NCI-H526 (cell line): ENCODE results near the gene PHF12.
"Not testable (repeated sequence)": the region's sequence is repeated elsewhere in the genome, so short reads cannot be mapped to it uniquely, and the experiment has no call there.

Source experiments
- DNase-seq, 2 experiments: peaks; one replicate each; lab custom pipeline; 2025; lab: John Stamatoyannopoulos, UW

The PHF12 gene

GRCh38 chr17:28882154-28882895 is 69.0 kb downstream of the PHF12 start:
- no peak for DNase-seq

GRCh38 chr17:28881533-28882056 is 69.7 kb downstream of the PHF12 start:
- DNase-seq = no peak

- DNase-seq = no peak
These were observed 70.8 kb downstream of the PHF12 start for GRCh38 chr17:28880572-28880945.

- DNase-seq = no peak
These were observed 71.3 kb downstream of the PHF12 start for GRCh38 chr17:28879886-28880571.

GRCh38 chr17:28878981-28879380 is 72.3 kb downstream of the PHF12 start:
- DNase-seq = peak; percentile 52 to 78

- DNase-seq = no peak
These were observed 73.0 kb downstream of the PHF12 start for GRCh38 chr17:28878158-28878910.

- not testable (repeated sequence) for DNase-seq
These were observed 74.1 kb downstream of the PHF12 start for GRCh38 chr17:28877150-28877711.

- DNase-seq = peak in 1 of 2 experiments; percentile 83
These were observed 75.3 kb downstream of the PHF12 start for GRCh38 chr17:28875848-28876550.

- no peak for DNase-seq
These were observed 76.6 kb downstream of the PHF12 start for GRCh38 chr17:28874750-28875149.

- no peak for DNase-seq
These were observed 77.5 kb downstream of the PHF12 start for GRCh38 chr17:28873839-28874238.

GRCh38 chr17:28871056-28871579 is 80.2 kb downstream of the PHF12 start:
- no peak for DNase-seq

GRCh38 chr17:28867276-28867675 is 84.0 kb downstream of the PHF12 start:
- no peak for DNase-seq

GRCh38 chr17:28865946-28866752 is 85.2 kb downstream of the PHF12 start:
- peak; percentile 15 to 34 for DNase-seq

GRCh38 chr17:28864991-28865849 is 86.1 kb downstream of the PHF12 start:
- DNase-seq = no peak

GRCh38 chr17:28863953-28864352 is 87.4 kb downstream of the PHF12 start:
- no peak for DNase-seq

- no peak for DNase-seq
These were observed 88.8 kb downstream of the PHF12 start for GRCh38 chr17:28862561-28862960.

- no peak for DNase-seq
These were observed 89.7 kb downstream of the PHF12 start for GRCh38 chr17:28861393-28862203.

GRCh38 chr17:28860363-28860808 is 90.9 kb downstream of the PHF12 start:
- no peak for DNase-seq
